GM21619 (cell line): ENCODE measurements around the gene CPSF6.
"Not testable (repeated sequence)": the region's sequence is repeated elsewhere in the genome, so short reads cannot be mapped to it uniquely, and the experiment has no call there.

ENCODE experiments used
- ATAC-seq: cut with Tn5 transposase; IDR thresholded peaks from one replicate; pipeline ENCODE4 v1.9.1; 2021; ENCODE audit not compliant: unreplicated experiment

Gene CPSF6

DNA sequence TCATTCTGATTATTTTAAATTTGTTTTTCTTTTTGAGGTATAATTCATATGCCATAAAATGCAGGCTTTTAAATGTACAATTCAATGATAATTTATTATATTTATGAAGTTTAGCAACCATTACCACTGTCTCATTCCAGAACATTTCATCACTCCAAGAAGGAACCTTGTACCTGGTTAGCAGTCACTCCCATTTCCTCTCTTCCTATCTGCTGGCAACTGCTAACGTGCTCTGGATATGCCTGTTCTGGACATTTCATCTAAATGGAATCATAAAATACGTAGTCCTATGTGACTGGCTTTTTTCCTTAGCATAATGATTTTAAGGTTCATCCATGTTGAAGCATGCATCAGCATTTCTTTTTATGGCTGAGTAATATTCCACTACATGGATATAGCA lies 15.5 kb downstream of the CPSF6 start:
- no peak for ATAC-seq

DNA sequence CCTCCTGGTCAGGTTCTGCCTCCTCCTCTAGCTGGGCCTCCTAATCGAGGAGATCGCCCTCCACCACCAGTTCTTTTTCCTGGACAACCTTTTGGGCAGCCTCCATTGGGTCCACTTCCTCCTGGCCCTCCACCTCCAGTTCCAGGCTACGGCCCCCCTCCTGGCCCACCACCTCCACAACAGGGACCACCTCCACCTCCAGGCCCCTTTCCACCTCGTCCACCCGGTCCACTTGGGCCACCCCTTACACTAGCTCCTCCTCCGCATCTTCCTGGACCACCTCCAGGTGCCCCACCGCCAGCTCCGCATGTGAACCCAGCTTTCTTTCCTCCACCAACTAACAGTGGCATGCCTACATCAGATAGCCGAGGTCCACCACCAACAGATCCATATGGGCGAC lies 19.3 kb downstream of the CPSF6 start:
- ATAC-seq = no peak

DNA sequence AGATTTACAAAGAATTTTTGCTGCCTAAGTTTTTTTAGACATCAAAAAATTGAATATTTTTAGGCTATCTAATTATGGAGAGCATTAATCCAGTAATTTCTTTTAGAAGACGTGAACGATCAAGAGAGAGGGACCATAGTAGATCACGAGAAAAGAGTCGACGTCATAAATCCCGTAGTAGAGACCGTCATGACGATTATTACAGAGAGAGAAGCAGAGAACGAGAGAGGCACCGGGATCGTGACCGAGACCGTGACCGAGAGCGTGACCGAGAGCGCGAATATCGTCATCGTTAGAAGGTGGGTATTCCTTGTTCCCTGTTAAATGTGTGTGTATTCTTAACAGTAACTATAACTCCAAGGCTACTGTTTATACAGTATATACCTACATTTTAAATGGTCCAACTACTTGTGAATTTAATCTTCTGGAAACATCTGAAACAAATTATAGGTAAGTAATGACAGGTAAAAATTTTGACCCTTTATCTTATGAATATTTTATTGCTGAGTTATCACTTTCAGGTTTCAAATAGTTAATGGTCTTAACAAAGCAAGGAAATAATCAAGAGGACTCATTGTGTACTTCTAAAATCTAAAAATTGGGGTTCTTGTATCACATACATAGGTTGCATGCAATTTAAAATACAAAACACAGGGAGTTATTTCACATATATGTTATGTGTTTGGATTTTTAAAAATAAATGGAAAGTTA lies 23.1 kb downstream of the CPSF6 start:
- no peak for ATAC-seq

DNA sequence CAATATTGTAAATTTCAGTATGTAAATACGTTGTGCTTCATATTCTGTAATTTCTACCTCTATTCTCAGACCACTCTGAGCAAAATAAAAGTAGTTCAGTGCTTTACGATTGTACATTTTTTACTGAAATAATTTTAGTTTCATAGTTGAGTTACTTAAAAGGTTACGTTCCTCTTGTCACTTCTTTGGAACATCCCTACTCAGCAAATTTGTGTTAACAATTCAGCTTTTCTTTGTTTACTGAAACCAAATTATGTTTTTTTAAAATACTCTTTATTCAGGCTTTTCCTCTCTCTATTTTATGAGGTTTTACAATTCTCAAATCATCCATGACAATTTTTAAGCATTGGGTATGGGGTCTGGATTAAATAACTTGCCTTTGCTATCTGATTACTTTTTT lies 25.8 kb downstream of the CPSF6 start:
- no peak for ATAC-seq

DNA sequence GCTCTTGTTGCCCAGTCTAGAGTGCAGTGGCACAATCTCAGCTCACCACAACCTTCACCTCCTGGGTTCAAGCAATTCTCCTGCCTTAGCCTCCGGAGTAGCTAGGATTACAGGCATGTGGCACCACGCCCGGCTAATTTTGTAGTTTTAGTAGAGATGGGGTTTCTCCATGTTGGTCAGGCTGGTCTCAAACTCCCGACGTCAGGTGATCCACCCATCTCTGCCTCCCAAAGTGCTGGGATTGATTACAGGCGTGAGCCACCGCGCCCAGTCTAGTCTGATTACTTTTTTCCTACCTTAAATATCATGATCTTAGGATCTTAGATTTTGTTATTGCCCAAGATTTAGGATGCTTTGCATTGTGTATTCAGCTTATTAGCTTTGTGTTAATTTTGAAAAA lies 26.3 kb downstream of the CPSF6 start:
- ATAC-seq = not testable (repeated sequence)

DNA sequence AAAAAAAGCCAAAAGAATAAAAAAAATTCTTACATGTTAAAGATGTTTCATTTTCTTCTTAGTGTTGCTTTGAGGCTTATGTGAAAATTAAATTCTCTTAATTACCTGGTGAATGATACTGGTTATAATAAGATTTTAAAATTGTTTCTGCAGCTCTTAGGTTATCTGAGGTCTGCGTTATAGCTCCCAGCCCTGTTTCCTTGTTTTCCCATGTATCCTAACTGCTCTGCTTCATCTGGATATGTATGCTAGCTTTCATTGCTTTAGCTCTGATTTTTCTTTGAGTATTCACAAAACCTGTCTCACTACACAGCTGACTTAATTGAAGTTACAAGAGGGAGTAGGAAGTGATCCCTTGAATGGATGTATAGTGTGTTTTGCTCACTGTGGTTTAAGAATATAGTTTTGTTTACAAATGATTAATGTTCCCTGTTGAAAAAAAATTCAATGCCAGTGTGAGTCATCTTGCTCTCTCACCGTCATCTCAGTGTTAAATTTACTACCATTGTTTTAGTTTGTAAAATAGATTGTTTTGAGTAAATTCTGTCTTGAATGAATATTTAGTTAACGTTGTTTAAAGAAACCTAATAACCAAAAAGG lies 26.8 kb downstream of the CPSF6 start:
- ATAC-seq = no peak

DNA sequence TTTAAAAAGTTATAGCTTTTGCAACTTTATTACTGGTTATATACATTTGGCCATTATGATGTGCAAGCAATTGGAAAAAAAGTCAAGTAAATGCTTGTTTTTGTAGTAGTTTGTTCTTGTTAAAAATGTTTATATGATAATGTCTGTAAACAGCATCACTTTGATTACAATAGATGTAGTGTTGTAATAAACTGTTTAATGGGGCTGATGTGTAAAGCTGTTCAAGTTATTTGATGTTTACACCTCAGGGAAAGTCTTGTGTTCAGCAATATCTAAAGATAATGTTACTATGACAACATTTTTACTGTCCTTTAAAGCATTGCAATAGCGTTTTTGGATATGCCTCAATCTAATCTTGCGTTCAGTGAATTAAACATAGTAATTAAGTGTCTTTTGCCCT lies 30.4 kb downstream of the CPSF6 start:
- no peak for ATAC-seq

DNA sequence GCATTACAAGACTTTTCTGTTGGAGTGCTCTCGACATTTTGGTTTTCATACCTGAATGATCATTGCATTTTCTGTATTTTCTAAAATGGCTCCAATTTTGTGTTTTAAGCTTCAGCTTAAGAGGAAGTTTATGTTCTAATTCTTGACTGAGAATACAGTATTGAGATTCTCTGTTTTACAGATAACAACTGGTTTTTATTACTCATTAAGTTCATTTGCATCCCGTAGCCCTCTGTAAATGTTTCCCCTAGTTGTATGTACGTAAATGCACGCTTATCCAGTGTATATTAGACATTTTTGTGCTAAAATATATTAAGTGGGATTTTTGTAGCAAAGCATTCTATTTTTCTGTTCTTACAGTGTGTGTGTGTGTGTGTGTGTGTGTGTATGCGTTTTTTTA lies 33.1 kb downstream of the CPSF6 start:
- no peak for ATAC-seq

DNA sequence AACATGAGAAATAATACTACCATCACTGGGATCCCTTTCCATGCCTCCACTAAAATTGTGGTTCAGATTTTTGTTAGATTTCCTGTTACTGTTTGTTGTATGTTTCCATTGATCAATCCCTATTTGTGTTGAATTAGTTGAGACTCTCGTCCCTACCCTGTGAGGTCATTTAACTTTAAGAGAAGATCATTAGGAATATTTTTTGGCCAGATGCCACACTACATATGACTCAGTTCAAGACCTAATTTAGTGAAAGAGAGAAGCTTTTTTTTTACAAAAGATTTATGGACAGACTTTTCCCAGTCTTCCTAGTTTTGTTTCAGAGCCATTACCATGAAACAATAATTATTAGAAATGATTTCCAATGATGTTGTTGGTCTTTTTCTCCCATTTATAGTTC lies 35.5 kb downstream of the CPSF6 start:
- no peak for ATAC-seq

DNA sequence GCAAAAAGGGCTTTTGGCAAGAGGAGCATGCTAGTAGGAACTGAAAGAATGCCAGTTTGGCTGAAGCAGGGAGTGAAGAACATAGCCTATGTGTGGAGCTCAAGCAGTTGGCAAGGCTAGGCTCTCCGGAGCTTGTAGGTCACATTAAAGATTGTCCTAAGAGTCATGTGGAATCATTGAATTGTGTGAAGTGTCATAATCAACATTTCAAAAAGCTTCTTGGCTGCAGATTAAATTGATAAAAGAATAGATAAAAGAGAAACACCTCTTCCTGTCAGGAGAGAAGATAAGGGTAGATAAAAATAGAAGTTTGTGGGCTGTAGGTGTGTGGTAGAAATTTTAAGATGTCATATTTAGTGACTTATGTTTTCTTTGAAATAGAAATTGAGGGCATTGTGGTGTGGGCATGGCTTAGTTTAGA lies 36.1 kb downstream of the CPSF6 start:
- no peak for ATAC-seq

DNA sequence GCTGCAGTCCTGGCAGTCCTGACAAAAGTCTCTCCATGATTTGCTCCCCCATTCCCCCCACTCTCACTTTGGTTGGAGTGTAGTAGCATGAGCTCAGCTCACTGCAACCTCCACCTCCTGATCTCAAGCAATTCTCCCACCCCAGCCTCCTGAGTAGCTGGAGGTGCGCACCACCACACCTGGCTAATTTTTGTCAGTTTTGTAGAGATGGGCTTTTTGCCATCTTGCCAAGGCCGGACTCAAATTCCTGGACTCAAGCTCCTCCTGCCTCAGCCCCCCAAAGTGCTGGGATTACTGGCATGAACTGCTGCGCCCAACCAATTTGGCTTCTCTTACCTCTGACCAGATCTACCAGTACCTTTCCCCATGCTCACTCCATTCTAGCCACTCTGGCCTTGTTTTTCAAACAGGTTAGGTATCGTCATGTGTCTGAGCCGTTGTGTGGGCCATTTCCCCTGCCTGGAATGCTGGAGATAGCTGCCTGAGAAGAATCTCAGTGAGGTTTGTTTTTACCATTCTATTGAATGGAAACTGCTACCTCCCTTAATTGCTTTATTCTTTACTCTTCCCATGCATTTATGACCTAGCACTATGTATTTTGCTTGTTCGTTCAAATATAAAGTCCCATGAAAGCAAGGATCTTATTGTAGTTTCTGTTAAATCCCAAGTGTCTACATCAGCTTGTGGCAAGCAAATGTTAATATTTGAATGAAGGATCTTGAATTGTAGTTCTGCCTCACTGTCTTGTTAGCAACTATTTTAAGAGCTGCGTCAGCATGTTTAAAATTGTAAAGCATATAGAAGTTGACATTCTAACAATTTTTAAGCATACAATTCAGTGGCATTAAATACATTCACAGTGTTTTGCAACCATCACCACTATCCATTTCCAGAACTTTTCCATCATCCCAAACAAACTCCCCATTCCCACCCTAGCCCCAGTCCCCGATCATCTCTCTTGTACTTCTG lies 39.7 kb downstream of the CPSF6 start:
- ATAC-seq = no peak

DNA sequence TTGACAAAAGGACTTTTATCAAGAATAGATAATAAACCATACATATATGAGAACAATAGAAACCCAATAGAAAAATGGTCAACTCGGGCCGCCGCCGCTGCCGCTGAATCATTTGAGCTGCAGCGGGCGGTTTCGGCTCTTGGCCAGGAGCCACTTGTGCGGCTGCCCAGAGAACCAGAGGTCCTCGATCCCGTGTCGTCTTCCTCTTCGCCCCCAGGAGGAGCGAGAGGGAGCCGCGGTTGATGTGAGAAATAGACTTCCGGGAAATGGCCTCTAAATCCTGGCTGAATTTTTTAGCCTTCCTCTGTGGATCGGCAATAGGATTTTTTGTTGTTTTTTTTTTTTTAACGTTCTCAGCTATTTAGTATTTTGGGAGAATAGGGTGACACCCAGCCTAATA lies 44.8 kb downstream of the CPSF6 start:
- ATAC-seq = no peak

DNA sequence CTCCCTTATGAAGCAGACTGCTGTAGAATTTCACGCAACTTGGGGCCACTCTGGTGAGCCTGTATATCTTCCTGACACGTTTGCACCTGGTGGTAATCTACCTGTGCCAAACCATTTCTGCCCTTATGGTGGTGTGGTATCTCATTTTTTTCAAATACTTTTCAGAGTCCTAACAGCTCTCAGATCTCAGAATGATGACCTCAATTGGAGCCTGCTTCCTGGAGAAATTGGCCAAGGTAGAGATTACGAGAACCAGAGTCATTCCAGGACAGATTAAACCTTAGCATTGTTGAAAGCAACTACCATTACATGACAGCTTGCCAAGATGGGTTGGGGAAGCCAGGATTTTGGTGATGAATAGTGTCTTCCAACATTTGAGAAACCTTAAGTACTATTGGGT lies 48.2 kb downstream of the CPSF6 start:
- ATAC-seq = no peak

DNA sequence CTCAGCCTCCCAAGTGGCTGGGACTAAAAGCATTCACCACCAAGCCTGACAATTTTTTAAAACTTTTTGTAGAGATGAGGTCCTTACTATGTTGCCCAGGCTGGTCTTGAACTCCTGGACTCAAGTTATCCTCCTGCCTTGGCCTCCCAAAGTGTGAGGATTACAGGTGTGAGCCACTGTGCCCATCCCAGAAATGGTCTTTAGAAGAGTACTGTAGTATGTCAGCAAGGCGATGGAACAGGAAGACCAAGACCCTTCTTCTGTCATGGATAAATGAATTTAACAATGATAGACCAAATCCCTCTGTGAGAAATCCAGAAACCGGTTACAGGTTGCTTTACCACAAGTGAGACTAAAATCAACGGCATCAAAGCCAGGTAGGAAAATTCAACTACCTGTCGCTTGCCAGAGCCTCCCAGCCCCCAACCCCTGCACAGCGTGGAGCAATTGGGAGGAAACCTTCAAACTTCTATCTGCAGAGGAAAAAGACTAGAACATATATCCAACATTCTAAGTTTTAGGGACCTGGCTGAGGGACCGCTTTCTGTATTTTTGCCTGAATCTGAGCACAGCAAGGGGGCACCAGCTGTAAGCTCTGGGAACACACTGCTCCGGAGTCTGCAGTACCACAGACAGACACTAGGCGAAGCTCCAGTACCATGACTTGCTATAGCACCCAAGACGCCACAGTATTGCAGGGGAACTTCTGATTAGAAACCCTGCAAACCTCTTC lies 51.3 kb downstream of the CPSF6 start:
- ATAC-seq = peak; percentile 100

DNA sequence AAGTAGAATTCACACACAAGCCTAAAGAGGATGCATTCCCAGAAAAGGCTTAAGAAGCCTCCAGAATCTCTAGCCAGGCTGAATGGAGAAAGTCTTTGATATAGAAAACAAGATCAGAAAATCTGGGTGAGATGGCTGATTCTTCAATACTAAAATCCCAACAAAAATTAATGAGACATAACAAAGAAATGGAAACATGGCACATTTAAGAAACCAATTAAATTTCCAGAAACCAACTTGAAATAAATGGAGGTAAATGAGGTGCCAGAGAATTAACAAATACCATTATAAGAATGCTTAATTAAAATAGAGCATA lies 51.9 kb downstream of the CPSF6 start:
- no peak for ATAC-seq

DNA sequence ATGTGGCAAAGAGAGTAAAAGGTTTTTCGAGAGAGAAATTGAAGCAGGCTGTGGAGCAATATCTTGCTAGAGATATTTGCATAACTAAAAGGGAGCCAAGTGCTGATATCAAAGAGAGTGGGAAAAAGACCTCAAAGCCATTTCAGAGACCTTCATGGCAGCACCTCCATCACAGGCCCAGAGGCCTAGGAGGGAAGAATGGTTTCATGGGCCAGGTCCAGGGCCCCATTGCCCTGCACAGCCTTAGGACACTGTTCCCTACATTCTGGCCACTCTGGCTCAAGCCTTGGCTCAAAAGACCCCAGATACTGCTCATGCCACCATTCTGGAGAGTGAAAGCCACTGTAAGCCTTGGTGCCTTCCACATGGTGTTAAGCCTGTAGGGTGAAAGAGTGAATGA lies 58.8 kb downstream of the CPSF6 start:
- ATAC-seq = no peak

DNA sequence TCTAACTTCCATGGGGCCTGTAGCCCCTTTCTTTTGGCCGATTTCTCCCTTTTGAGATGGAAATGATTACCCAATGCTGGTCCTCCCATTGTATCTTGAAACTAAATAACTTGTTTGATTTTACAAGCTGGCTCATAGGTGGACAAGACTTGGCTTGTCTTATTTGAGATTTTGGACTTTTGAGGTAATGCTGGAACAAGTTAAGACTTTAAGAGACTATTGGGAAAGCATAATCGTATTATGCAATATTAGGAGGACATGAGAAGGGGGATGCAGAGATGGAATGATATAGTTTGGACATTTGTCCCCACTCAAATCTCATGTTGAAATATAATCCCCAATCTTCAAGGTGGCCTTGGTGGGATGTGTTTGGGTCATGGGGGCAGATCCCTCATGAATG lies 59.6 kb downstream of the CPSF6 start:
- no peak for ATAC-seq

DNA sequence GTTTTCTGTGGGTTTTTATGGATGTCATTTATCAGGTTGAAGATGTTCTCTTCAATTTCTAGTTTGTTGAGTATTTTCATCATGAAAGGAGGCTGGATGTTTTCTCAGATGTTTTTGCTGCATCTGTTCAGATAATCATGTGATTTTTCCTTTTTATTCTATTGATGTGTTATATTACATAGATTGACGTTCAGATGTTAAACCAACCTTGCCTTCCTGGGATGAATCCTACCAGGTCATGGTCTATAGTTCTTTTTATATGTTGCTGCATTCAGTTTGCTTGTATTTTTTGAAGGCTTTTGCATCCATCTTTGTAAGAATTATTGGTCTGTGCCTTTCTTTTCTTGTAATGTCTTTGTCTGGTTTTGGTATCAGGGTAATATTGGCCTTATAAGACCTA lies 64.9 kb downstream of the CPSF6 start:
- no peak for ATAC-seq

DNA sequence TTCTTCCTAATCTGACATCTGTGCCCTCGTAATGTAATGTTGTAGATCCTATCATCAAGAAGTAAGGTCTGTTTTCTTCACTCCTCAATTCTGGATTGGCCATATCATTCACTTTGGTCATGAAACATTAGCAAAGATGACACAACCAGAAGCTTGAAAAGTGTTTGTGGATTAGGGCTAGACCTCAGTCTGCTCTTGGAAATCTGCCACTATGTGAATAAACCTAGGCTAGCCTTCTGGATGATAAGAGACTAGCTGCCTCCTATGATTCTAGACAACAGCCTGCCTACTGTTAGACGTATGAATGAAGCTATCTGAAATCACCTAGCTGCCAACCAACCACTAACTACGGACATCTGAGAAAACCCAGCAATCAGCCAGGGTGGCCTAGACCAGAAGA lies 70.1 kb downstream of the CPSF6 start:
- no peak for ATAC-seq

DNA sequence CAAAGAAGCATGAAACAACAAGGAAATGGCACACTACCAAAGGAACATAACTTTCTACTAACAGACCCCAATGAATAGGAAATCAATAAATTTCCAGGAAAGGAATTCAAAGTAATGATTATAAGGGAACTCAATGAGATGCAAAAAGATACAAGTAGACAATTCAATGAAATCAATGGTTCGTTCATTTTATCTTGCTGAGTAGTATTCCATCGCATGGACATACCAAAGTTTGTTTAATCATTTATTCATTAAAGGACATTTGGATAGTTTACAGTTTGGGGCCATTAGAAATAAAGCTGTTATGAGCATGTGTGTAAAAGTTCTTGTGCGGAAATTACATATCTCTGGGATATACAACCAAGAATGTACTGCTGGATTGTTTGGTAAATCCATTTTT lies 73.8 kb downstream of the CPSF6 start:
- no peak for ATAC-seq

DNA sequence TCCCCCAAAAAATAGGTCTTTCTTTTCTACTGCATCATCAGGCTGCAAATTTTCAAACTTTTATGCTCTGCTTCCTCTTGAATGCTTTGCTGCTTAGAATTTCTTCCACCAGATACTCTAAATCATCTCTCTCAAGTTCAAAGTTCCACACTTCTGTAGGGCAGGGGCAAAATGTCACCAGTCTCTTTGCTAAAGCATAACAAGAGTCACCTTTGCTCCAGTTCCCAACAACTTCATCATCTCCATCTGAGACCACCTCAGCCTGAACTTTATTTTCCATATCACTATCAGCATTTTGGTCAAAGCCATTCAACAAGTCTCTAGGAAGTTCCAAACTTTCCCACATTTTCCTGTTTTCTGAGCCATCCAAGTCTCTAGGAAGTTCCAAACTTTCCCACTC lies 77.4 kb downstream of the CPSF6 start:
- not testable (repeated sequence) for ATAC-seq
